NCI-H82 (cell line): Measurements from ENCODE around the gene ZDBF2.
A peak's percentile ranks its signal among the peaks of the same experiment; 100 is the strongest.
"Not testable (repeated sequence)": the region's sequence is repeated elsewhere in the genome, so short reads cannot be mapped to it uniquely, and the experiment has no call there.

Source experiments
- DNase-seq: peaks from one replicate; lab custom pipeline; 2025; lab: John Stamatoyannopoulos, UW

Gene ZDBF2

GRCh38 chr2:206274434-206275311 lies at the start of gene ZDBF2:
Gene ZDBF2, plus strand, starts transcription at chr2:206274663. Its CDS starts 7,187 bp downstream, at chr2:206281850.
- peak; percentile 91 for DNase-seq

- no peak for DNase-seq
These were observed 48.8 kb upstream of the ZDBF2 start for GRCh38 chr2:206225435-206226232.

DNA sequence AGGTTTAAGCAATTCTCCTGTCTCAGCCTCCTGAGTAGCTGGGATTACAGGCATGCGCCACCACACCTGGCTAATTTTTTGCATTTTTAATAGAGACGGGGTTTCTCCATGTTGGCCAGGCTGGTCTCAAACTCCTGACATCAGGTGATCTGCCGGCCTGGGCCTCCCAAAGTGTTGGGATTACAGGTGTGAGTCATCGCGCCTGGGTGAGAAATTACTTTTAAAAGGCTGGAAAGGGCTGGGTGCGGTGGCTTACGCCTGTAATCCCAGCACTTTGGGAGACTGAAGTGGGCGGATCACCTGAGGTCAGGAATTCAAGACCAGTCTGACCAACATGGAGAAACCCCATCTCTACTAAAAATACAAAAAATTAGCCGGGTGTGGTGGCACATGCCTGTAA lies 45.8 kb upstream of the ZDBF2 start:
- not testable (repeated sequence) for DNase-seq

- no peak for DNase-seq
These were observed 44.8 kb upstream of the ZDBF2 start for GRCh38 chr2:206229642-206230041.

GRCh38 chr2:206230060-206230762 lies 44.3 kb upstream of the ZDBF2 start:
- DNase-seq: peak; percentile 67

- no peak for DNase-seq
These were observed 42.7 kb upstream of the ZDBF2 start for GRCh38 chr2:206231669-206232286.

GRCh38 chr2:206232287-206233035 lies 42.0 kb upstream of the ZDBF2 start:
- peak; percentile 39 for DNase-seq

DNA sequence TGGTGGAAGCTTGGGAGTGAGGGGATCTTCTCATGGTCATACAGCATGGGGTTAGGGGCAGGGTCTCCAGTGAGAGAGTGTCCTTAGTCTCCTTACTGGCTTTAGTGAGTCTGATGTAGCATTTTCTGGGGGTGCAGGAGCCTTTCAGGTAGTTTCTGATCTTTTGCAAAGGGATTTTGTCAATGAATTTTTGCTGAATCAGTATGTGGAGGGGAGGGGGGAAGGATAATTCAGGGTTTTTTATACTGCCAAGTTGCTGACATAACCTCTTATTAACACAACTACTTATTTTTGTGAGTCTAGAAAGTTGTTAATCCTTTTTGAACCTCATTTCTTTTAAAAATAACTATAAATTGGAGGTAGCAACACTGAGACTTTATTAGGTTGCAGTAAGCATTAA lies 35.3 kb upstream of the ZDBF2 start:
- no peak for DNase-seq

GRCh38 chr2:206240327-206240726 lies 34.1 kb upstream of the ZDBF2 start:
- no peak for DNase-seq

DNA sequence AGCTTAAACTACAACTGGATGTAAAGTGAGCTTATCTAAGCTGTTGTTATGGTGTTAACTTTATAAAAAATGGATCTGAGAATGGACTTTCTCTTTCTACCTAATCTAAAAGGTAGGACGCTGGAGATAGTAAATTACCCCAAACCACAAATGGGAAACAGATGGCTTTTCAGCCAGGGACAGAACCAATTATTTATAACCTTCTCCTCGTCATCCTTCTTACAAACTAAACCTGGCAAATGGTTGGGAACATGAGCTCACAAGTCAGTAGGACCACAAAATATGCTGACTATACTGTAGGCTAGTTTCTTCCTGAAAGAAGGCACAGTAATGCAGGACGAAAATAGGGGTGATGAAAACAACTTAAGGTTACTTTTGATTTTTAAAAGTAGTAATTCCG lies 32.7 kb upstream of the ZDBF2 start:
- no peak for DNase-seq

DNA sequence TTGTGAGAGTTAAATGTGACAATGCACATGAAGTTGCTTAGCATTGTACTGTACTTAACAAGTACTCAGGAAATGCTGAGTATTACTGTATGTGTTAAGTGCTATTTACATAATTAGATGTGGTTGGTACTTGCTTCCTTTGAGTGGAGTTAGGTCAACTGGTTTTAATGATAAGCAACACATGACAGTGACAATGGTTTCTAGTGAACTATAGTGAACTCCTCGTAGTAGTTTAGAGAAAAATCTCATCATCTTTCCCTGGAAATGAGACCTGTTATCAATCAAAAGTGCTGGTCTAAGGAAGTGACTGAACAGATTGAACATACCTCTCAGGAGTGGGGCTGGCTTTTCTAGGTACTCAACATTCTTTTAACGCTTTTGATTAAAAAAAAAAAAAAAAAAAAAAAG lies 29.2 kb upstream of the ZDBF2 start:
- no peak for DNase-seq

- DNase-seq: no peak
These were observed 24.2 kb upstream of the ZDBF2 start for GRCh38 chr2:206250041-206250897.

DNA sequence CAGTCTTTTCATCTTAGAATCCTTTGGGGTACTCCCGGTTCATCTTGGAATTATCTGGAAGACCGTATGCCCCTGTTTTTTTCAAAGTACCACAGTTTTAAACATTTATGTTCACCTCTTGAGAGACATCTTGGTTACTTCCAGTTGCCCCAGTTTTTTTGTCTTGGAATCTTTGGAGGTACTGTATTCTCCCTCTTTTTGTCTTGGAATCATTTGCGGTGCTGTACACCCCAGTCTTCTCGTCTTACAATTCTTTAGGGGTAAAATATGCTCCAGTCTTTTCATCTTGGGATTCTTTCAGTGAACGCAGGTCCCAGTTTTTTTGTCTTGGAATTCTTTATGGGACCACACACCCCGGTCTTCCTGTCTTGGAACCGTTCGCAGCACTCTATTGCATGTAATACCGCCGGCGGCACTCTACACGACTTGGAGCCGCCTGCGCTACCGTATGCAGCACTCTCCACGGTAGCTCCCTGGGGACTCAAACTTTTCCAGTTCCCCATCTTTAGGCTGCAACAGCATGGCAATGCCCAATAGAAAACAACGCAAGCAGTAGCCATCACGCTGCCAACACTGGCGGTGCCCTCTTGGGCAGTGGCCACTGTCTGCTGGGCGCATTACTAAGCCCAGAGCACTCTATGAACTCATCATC lies 21.2 kb upstream of the ZDBF2 start:
- no peak for DNase-seq

GRCh38 chr2:206253777-206254166 lies 20.7 kb upstream of the ZDBF2 start:
- DNase-seq: no peak

DNA sequence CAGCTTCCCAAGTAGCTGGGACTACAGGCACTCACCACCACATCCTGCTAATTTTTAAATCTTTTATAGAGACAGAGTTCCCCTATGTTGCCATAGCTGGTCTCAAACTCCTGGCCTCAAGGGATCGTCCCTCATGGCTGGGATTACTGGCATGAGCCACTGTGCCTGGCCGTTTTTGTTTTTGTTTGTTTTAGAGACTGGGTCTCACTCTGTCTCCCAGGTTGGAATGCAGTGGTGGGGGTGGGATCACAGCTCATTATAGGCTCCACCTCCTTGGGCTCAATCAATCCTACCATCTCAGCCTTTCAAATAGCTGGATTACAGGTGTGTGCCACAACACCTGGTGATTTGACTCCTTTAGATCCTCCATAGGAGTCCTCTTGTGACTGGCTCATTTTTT lies 19.5 kb upstream of the ZDBF2 start:
- DNase-seq: no peak

DNA sequence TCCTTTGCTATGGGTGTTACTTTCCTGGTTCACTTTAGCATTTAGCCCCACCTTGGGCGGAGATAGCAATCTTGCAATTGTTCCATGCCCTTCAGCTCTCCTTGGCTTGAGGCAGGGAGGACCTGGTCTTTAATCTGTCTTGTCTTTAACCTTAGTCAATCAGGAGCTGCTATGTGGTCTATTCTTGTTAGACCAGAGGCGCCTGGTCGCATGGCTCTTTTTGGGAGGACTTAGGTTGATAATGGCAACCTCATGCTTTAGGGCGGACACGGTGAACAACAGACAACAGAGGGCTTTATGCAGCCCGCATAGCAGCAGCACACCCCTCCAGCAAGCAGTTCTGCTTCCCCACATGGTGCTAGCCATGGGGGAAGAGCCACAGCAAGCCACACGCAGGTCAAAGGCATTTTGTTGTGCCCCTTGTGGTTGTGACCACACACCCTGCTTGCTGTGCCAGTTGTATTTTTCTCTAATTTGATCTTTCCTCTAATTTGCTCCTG lies 17.7 kb upstream of the ZDBF2 start:
- DNase-seq: no peak

DNA sequence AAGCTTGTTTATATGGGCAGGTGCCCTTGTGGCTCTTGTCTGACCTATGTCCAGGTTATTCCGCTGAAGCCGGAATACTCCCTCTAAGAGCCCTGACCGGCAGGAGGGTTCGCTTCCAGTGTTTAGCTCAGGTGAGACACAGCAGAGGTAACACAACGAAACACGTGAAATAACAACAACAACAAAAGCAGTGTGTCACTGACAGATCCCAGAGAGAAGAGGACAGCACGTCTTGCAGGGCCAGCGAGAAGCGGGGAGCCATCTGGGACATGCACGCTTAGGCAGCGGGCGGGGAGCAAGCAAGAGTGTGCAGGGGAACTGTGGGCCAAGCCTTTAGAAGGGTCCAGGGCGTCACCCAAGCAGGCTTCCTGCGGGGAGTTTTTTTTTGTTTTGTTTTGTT lies 17.1 kb upstream of the ZDBF2 start:
- DNase-seq: no peak

- no peak for DNase-seq
These were observed 16.6 kb upstream of the ZDBF2 start for GRCh38 chr2:206257861-206258260.

DNA sequence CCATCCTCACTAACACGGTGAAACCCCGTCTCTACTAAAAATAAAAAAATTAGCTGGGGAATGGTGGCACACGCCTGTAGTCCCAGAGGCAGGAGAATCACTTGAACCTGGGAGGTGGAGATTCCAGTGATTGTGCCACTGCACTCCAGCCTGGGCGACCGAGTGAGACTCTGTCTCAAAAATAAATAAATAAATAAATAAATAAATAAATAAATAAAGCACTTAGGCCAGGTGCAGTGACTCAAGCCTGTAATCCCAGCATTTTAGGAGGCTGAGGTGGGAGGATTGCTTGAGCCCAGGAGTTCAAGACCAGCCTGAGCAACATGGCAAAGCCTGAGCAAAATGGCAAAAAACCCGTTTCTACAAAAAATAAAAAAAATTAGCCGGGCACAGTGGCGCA lies 15.8 kb upstream of the ZDBF2 start:
- DNase-seq: not testable (repeated sequence)
